Breast epithelium (tissue), 4 donors: ENCODE measurements around the gene WDSUB1. TPM values are rescaled to one million over a fixed set of nuclear protein-coding genes. Genes with fewer than 3 reads are reported as not detected.
A peak's percentile ranks its signal among the peaks of the same experiment; 100 is the strongest.

ENCODE experiments used
- DNase-seq, 2 donors: peaks; one replicate each; pipeline ENCODE4 v3.0.0-alpha.2; 2019; ENCODE audit warnings: low spot score in 2 of 2
- H3K27ac ChIP-seq, 2 donors: fragments of 200-600 bp; sonication (generic) in 1 of 2; one replicate each; pipeline ENCODE4 v1.5.1; 2016 to 2019; ENCODE audit warnings: mild to moderate bottlenecking in 1 of 2
- H3K27me3 ChIP-seq, 2 donors: fragments of 200-600 bp; sonication (generic) in 1 of 2; one replicate each; pipeline versions ENCODE4 v1.5.1 to v1.6.0; 2017 to 2019; ENCODE audit warnings: control low read depth in 1 of 2, mild to moderate bottlenecking in 1 of 2
- H3K36me3 ChIP-seq: fragments of 200-600 bp; one replicate; pipeline ENCODE4 v1.5.1; 2019
- H3K4me1 ChIP-seq, 2 donors: fragments of 200-600 bp; sonication (generic); one replicate each; pipeline ENCODE4 v1.5.1; 2016 to 2019; ENCODE audit warnings: control low read depth in 1 of 2
- H3K4me3 ChIP-seq, 3 donors: fragments of 200-600 bp; sonication (generic); 1 replicate in 2 of 3; 2 replicates in 1 of 3; pipeline ENCODE4 v1.5.1; 2016 to 2019; ENCODE audit warnings: mild to moderate bottlenecking in 3 of 3, moderate library complexity in 2 of 3
- H3K9me3 ChIP-seq, 2 donors: fragments of 200-600 bp; sonication (generic) in 1 of 2; one replicate each; pipeline ENCODE4 v1.5.1; 2016 to 2019; ENCODE audit warnings: control low read depth in 1 of 2
- CTCF ChIP-seq, 3 donors: fragments of 450-650 bp; IDR thresholded peaks; one replicate each; pipeline ENCODE4 v1.5.1; 2016 to 2017; ENCODE audit warnings: antibody characterized with exemption in 3 of 3, mild to moderate bottlenecking in 3 of 3, moderate library complexity in 3 of 3
- POLR2A ChIP-seq: fragments of 450-650 bp; IDR thresholded peaks from one replicate; pipeline ENCODE4 v1.6.1; 2016; ENCODE audit warnings: antibody characterized with exemption, mild to moderate bottlenecking, moderate library complexity
- POLR2AphosphoS5 ChIP-seq, 3 donors: sonication (generic); formaldehyde crosslinking; IDR thresholded peaks; one replicate each; pipeline ENCODE4 v1.6.1; 2017; ENCODE audit warnings: antibody characterized with exemption in 3 of 3
- intact Hi-C: fragments of 100-400 bp; cut with DNase I; formaldehyde crosslinking; loops from one replicate; pipeline ENCODE4 v1.15.1; 2023; ENCODE audit warnings: low total_unique reads
- total RNA-seq, 3 donors: library from RNA; depleted of rRNA; stranded (reverse); fragments of >200 nt; gene quantifications; one replicate each; pipeline ENCODE4 v1.1.0, GENCODE V29; 2016

WDSUB1 gene
- total RNA-seq, 3 donors from 2014 or later = 8.2 to 14.3 (median 8.8) TPM

- Histone ChIP-seq H3K27me3 (no peaks in the 10 kb centered on the region), H3K27ac (peak overlapping the region; percentile 38 to 44), H3K4me3 (no peak overlapping the region), H3K9me3 (no peaks in the 10 kb centered on the region), H3K4me1 (no peaks in the 10 kb centered on the region), H3K36me3 (no peaks in the 10 kb centered on the region)
- no peak for TF ChIP-seq CTCF (IDR thresholded peaks at IDR 0.05)
- TF ChIP-seq POLR2AphosphoS5 (IDR thresholded peaks at IDR 0.05) = peak in 1 of 3 donors; percentile 21
- no peak for DNase-seq
- intact Hi-C loops = no loop called here
Measured at GRCh38 chr2:159225025-159226016, 61.2 kb downstream of the WDSUB1 start.

GRCh38 chr2:159224061-159224813 lies 62.3 kb downstream of the WDSUB1 start:
- no peak overlapping the region for H3K4me3 ChIP-seq
- peak overlapping the region in 1 of 2 donors; percentile 44 for H3K27ac ChIP-seq
- H3K9me3 ChIP-seq = no peaks in the 10 kb centered on the region
- TF ChIP-seq CTCF (IDR thresholded peaks at IDR 0.05) = no peak
- TF ChIP-seq POLR2AphosphoS5 (IDR thresholded peaks at IDR 0.05) = no peak
- no peak for TF ChIP-seq POLR2A
- H3K36me3 ChIP-seq = no peaks in the 10 kb centered on the region
- no peaks in the 10 kb centered on the region for H3K27me3 ChIP-seq
- intact Hi-C loops = no loop called here
- H3K4me1 ChIP-seq = no peaks in the 10 kb centered on the region
- no peak for DNase-seq

DNA sequence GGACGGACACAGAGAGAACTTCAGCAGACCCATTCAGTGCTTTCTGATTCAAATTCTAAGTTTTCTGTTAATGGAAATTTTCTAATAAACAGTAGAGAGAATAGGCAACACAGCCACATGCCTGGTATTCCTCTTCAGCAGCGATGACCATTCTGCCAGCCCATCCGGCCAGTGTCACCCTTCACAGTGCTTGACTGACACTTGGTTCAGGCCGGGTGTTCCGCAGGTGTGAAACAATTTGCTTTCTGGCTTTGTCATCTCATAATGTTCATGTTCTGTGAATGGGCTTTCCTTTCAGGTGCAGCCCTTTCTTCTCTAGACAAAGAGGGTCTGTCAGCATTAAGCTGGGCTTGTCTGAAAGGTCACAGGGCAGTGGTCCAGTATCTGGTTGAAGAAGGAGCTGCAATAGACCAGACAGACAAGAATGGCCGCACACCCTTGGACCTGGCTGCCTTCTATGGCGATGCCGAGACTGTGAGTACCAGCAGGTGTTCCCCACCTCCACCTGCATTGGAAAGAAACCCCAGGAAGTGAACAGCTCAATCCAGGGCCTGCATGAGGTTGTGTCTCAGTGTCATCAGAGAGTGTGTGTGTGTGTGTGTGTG lies 67.0 kb downstream of the WDSUB1 start:
- Histone ChIP-seq H3K4me3 (no peak overlapping the region), H3K36me3 (no peaks in the 10 kb centered on the region), H3K9me3 (peaks cover 0 to 3% of the 10 kb centered on the region in 2 donors), H3K27me3 (no peaks in the 10 kb centered on the region), H3K4me1 (no peaks in the 10 kb centered on the region), H3K27ac (no peak overlapping the region)
- intact Hi-C loops = no loop called here
- DNase-seq = no peak
- no peak for TF ChIP-seq POLR2AphosphoS5 (IDR thresholded peaks at IDR 0.05)
- TF ChIP-seq CTCF (IDR thresholded peaks at IDR 0.05) = no peak
- TF ChIP-seq POLR2A = no peak

DNA sequence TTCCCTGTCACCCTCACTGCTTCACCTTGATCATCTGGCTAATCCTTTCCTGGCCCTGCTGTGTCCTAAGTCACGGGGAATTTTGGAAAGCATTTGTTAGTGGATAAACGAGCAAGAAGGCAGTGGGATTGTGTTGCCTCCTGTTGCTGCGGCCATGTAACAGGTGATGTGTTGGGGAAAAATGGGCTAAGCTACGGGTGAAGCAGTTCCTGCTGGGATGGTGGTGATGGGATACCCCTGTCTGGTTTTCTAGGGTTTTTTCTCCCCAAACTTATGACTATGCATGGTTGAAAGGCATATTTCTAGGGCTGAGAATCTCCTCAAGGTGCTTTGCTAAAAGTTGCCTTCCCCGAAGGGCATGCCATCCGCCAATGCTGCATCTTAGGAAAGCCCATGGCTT lies 68.1 kb downstream of the WDSUB1 start:
- Histone ChIP-seq H3K27ac (no peak overlapping the region), H3K36me3 (no peaks in the 10 kb centered on the region), H3K9me3 (peaks cover 0 to 3% of the 10 kb centered on the region in 2 donors), H3K4me3 (no peak overlapping the region), H3K4me1 (no peaks in the 10 kb centered on the region), H3K27me3 (no peaks in the 10 kb centered on the region)
- intact Hi-C loops = no loop called here
- no peak for DNase-seq
- no peak for TF ChIP-seq POLR2AphosphoS5 (IDR thresholded peaks at IDR 0.05)
- TF ChIP-seq CTCF (IDR thresholded peaks at IDR 0.05) = no peak
- TF ChIP-seq POLR2A = no peak
